ENCODE data around the gene VAMP3. TPM values are rescaled to one million over a fixed set of nuclear protein-coding genes. Genes with fewer than 3 reads are reported as not detected.

Gene VAMP3
- total RNA-seq, 1 donor: 101 TPM

DNA sequence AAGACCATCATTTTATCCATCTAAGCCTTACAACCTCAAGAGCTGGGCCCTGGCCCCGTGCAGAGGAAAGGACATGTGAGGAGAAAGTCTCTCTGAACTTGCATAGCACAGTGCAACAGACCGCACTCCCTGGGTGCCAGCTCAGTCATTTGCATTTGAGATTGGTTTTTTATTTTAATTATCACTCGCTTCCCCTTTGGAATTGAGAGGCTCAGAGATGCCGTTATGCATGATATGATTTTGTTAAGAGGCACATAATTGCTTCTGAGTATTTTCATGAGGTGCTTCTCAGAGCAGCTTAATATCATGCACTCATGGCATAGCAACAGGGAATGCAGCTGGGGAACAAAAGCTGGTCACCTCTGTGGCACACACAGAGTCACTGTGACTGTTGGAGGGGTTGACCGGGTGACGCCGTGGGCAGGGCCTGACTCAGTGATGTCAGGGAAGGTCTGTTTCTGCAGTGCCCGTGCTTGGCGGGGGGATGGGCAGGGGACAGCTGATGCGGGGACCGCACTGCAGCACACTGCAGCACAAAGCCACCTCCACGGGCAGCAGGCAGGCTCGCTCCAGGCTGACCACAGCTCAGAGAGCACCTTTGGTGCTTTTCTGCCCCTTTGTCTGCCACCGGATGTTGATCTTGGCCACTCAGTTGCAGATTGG is 43.2 kb upstream of the VAMP3 start:
- H3K79me2 ChIP-seq (ENCODE audit: insufficient read depth, low read length): no peaks in the 10 kb centered on the region
- no peak for DNase-seq (ENCODE audit: insufficient read length, low spot score, missing footprints)
- H3K27ac ChIP-seq (ENCODE audit: low read depth, low read length): no peak overlapping the region
- no peaks in the 10 kb centered on the region for H3K4me1 ChIP-seq (ENCODE audit: insufficient read depth, low read length)
- no peaks in the 10 kb centered on the region for H3K9me3 ChIP-seq (ENCODE audit: low read depth, low read length)
- H2AFZ ChIP-seq (ENCODE audit: low read length): no peak overlapping the region
- TF ChIP-seq, protein P1, sequence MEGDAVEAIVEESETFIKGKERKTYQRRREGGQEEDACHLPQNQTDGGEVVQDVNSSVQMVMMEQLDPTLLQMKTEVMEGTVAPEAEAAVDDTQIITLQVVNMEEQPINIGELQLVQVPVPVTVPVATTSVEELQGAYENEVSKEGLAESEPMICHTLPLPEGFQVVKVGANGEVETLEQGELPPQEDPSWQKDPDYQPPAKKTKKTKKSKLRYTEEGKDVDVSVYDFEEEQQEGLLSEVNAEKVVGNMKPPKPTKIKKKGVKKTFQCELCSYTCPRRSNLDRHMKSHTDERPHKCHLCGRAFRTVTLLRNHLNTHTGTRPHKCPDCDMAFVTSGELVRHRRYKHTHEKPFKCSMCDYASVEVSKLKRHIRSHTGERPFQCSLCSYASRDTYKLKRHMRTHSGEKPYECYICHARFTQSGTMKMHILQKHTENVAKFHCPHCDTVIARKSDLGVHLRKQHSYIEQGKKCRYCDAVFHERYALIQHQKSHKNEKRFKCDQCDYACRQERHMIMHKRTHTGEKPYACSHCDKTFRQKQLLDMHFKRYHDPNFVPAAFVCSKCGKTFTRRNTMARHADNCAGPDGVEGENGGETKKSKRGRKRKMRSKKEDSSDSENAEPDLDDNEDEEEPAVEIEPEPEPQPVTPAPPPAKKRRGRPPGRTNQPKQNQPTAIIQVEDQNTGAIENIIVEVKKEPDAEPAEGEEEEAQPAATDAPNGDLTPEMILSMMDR (IDR thresholded peaks at IDR 0.05; ENCODE audit: extremely low read depth, low read depth, low read length): no peak
- no peaks in the 10 kb centered on the region for H3K36me3 ChIP-seq (ENCODE audit: insufficient read depth, low read length)
- no peaks in the 10 kb centered on the region for H4K20me1 ChIP-seq (ENCODE audit: insufficient read depth, low read length)
- H3K4me2 ChIP-seq (ENCODE audit: insufficient read depth, low read length): no peak overlapping the region
- no peak overlapping the region for H3K4me3 ChIP-seq (ENCODE audit: insufficient read depth, low read length)
- peaks cover 14% of the 10 kb centered on the region for H3K27me3 ChIP-seq (ENCODE audit: insufficient read depth, low read length)

GRCh38 chr1:7729761-7730160 is 41.3 kb upstream of the VAMP3 start:
- H3K27ac ChIP-seq (ENCODE audit: low read depth, low read length): no peak overlapping the region
- H3K79me2 ChIP-seq (ENCODE audit: insufficient read depth, low read length): no peaks in the 10 kb centered on the region
- no peaks in the 10 kb centered on the region for H3K36me3 ChIP-seq (ENCODE audit: insufficient read depth, low read length)
- H3K4me3 ChIP-seq (ENCODE audit: insufficient read depth, low read length): no peak overlapping the region
- peaks cover 14% of the 10 kb centered on the region for H3K27me3 ChIP-seq (ENCODE audit: insufficient read depth, low read length)
- TF ChIP-seq, protein P1 (IDR thresholded peaks at IDR 0.05; ENCODE audit: extremely low read depth, low read depth, low read length): no peak
- no peak for DNase-seq (ENCODE audit: insufficient read length, low spot score, missing footprints)
- no peaks in the 10 kb centered on the region for H4K20me1 ChIP-seq (ENCODE audit: insufficient read depth, low read length)
- H2AFZ ChIP-seq (ENCODE audit: low read length): no peak overlapping the region
- no peak overlapping the region for H3K4me2 ChIP-seq (ENCODE audit: insufficient read depth, low read length)
- H3K9me3 ChIP-seq (ENCODE audit: low read depth, low read length): no peaks in the 10 kb centered on the region
- no peaks in the 10 kb centered on the region for H3K4me1 ChIP-seq (ENCODE audit: insufficient read depth, low read length)

GRCh38 chr1:7732331-7732730 is 38.8 kb upstream of the VAMP3 start:
- DNase-seq (ENCODE audit: insufficient read length, low spot score, missing footprints): no peak
- Histone ChIP-seq H4K20me1 (ENCODE audit: insufficient read depth, low read length) (no peaks in the 10 kb centered on the region), H3K4me1 (ENCODE audit: insufficient read depth, low read length) (no peaks in the 10 kb centered on the region), H3K79me2 (ENCODE audit: insufficient read depth, low read length) (no peaks in the 10 kb centered on the region), H3K4me3 (ENCODE audit: insufficient read depth, low read length) (no peak overlapping the region), H3K27me3 (ENCODE audit: insufficient read depth, low read length) (peaks cover 6% of the 10 kb centered on the region), H3K27ac (ENCODE audit: low read depth, low read length) (no peak overlapping the region), H2AFZ (ENCODE audit: low read length) (no peak overlapping the region), H3K36me3 (ENCODE audit: insufficient read depth, low read length) (no peaks in the 10 kb centered on the region), H3K9me3 (ENCODE audit: low read depth, low read length) (no peaks in the 10 kb centered on the region), H3K4me2 (ENCODE audit: insufficient read depth, low read length) (no peak overlapping the region)
- TF ChIP-seq, protein P1 (IDR thresholded peaks at IDR 0.05; ENCODE audit: extremely low read depth, low read depth, low read length): no peak

- peak; percentile 62 for DNase-seq (ENCODE audit: insufficient read length, low spot score, missing footprints)
- no peaks in the 10 kb centered on the region for H3K4me1 ChIP-seq (ENCODE audit: insufficient read depth, low read length)
Measured at GRCh38 chr1:7733276-7733675, 37.8 kb upstream of the VAMP3 start.

More at GRCh38 chr1:7733276-7733675, 37.8 kb upstream of the VAMP3 start:
- no peak overlapping the region for H2AFZ ChIP-seq (ENCODE audit: low read length)
- no peak overlapping the region for H3K4me3 ChIP-seq (ENCODE audit: insufficient read depth, low read length)
- no peaks in the 10 kb centered on the region for H4K20me1 ChIP-seq (ENCODE audit: insufficient read depth, low read length)
- no peaks in the 10 kb centered on the region for H3K79me2 ChIP-seq (ENCODE audit: insufficient read depth, low read length)
- H3K9me3 ChIP-seq (ENCODE audit: low read depth, low read length): no peaks in the 10 kb centered on the region
- peaks cover 11% of the 10 kb centered on the region for H3K27me3 ChIP-seq (ENCODE audit: insufficient read depth, low read length)
- H3K27ac ChIP-seq (ENCODE audit: low read depth, low read length): no peak overlapping the region
- no peak overlapping the region for H3K4me2 ChIP-seq (ENCODE audit: insufficient read depth, low read length)
- no peaks in the 10 kb centered on the region for H3K36me3 ChIP-seq (ENCODE audit: insufficient read depth, low read length)
- TF ChIP-seq, protein P1 (IDR thresholded peaks at IDR 0.05; ENCODE audit: extremely low read depth, low read depth, low read length): no peak
